ENCODE data around the gene CALD1.

CALD1 gene

DNA sequence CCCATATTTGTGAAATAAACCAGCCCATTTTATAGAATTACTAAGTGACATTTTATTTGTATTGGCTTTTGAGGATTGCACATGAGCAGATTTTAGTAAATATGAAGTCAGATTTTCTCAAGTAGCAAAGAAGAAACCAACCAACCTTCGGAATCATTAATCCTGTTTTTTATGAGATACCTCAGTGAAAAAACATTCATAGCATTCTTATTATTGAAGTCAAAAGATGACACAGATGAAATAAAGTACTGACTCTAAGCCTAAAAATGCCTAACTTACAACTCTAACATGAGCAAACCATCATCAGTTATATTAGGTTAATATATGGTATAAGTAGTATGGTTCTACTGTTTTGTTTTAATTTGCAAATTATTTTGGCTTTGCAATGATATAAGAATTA lies 147.0 kb downstream of the CALD1 start:
- DNase-seq (ENCODE audit: low read depth): no peak

DNA sequence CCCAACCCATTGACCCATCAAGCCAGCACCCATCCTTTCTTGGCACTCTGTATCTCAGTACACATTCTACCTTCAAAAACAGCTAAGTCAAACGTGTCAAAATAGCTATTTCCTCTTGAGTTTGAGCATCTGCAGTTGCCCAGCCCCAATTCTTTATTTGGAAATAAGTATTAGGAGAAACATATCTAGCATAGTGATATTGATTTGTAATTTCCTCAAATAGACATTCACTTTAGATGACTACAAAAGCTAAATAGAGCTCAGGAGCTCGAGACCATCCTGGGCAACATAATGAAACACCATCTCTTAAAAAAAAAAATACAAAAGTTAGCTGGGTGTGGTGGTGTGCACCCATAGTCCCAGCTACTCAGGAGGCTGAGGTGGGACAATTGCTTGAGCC lies 147.6 kb downstream of the CALD1 start:
- DNase-seq (ENCODE audit: low read depth): no peak

DNA sequence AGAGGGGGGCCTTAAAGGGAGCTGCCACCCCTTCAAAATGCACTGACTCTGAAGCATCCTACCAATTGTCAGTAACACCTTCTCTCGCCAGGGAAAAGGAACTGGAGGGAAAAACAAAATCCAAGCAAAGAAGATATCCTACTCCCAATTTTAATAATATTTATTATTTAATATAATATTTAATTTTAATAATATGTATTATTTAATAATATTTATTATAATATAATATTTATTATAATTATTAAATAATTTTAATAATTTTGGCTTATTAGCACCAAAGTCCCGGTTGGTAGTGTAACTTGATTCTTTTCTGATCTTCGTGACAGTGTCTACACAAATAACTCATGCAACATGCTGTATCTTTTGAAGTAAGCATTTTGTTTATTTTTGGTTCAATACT lies 148.3 kb downstream of the CALD1 start:
- DNase-seq (ENCODE audit: low read depth): no peak

DNA sequence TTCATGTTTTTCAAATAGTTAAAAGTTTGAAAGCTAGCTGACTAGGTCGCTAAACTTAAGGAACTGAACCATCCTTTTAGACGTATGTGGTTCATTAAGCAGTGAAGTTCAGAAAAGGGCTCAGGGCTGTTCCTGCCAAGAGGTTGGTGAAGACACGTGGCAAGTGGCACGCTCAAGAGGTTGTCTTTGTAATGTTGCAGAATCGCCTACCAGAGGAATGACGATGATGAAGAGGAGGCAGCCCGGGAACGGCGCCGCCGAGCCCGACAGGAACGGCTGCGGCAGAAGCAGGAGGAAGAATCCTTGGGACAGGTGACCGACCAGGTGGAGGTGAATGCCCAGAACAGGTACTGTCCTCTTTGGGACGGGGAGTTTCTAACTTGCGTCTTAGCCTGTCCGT lies 149.1 kb downstream of the CALD1 start:
- no peak for DNase-seq (ENCODE audit: low read depth)

DNA sequence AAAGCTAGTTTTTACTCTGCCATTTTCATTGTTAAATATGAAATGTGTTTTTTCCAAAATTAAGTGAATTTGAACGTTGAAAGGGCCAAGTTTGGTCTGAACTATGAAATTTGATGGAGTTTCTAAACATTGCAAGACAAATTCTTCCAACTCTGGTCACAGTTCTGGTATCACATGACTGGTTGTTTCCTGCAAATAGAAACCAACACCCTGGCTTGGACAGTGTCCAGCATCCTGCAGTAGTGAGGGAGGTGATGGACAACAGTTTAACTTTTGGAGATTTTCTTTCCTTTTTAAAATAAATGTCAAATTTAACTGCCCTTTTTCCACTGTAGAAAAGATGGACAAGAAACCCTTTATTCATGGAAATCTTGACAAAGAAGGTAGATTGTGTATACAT lies 152.1 kb downstream of the CALD1 start:
- DNase-seq (ENCODE audit: low read depth): no peak

DNA sequence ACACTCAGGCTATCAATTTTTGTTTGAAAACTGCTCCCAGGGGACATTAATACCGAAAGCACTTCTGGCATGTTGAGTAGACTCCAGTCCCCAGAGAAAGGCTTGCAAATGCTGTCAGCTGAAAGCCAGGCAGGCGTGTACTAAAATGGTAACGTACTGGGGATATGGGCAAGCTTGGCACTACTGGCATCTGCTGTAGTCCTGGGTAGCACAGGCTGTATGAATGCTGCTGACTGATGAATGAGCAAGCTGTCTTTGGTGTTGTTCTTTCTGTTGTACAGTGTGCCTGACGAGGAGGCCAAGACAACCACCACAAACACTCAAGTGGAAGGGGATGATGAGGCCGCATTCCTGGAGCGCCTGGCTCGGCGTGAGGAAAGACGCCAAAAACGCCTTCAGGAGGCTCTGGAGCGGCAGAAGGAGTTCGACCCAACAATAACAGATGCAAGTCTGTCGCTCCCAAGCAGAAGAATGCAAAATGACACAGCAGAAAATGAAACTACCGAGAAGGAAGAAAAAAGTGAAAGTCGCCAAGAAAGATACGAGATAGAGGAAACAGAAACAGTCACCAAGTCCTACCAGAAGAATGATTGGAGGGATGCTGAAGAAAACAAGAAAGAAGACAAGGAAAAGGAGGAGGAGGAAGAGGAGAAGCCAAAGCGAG lies 153.4 kb downstream of the CALD1 start:
- DNase-seq (ENCODE audit: low read depth): no peak

DNA sequence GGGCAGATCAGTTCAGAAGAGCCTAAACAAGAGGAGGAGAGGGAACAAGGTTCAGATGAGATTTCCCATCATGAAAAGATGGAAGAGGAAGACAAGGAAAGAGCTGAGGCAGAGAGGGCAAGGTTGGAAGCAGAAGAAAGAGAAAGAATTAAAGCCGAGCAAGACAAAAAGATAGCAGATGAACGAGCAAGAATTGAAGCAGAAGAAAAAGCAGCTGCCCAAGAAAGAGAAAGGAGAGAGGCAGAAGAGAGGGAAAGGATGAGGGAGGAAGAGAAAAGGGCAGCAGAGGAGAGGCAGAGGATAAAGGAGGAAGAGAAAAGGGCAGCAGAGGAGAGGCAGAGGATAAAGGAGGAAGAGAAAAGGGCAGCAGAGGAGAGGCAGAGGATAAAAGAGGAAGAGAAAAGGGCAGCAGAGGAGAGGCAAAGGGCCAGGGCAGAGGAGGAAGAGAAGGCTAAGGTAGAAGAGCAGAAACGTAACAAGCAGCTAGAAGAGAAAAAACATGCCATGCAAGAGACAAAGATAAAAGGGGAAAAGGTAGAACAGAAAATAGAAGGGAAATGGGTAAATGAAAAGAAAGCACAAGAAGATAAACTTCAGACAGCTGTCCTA lies 154.1 kb downstream of the CALD1 start:
- DNase-seq (ENCODE audit: low read depth): no peak

DNA sequence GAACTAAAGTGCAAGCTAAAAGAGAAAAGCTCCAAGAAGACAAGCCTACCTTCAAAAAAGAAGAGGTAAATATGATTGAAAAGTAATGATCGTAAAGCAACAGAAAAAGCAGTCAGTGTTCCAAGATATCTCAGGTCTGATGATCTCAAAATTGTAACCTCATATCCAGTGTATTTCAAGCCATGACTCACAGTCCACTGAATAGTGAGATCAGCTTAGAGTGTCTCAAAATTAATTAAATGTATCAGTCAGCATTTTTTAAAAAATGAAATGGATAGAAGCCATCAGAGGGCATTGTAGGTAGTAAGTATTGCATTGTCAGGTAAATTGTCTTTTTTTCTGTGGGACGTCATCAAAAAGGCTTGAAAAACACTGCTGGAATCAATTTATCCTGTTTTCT lies 156.3 kb downstream of the CALD1 start:
- no peak for DNase-seq (ENCODE audit: low read depth)

DNA sequence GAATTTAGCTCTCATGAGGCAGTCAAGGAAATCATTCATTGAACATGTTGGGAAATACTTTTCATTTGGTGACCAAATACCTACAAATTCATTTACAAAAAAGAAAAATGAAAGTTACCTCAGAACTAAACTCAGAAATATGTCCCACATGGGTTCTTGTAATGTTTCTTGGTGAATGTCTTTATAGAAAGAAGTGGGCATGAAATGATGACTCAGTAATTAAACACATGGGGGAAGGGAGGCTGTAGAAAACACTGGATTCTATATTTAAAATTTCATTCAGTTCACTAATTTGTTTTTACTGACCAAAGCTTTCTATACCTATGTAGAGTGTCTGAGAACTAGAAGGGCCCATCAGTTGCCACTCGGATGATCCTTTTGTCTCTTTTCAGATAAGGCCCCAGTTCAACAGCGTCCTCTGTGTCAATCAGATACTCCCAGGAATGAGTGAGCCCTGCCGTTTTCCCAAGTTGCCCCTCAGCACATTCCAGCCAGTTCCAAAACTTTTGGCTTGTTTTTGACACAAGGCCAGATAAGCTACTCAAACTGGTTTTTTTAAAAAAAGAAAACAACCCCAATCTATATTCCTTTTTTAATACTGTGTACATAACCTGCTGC lies 157.6 kb downstream of the CALD1 start:
- DNase-seq (ENCODE audit: low read depth): no peak

DNA sequence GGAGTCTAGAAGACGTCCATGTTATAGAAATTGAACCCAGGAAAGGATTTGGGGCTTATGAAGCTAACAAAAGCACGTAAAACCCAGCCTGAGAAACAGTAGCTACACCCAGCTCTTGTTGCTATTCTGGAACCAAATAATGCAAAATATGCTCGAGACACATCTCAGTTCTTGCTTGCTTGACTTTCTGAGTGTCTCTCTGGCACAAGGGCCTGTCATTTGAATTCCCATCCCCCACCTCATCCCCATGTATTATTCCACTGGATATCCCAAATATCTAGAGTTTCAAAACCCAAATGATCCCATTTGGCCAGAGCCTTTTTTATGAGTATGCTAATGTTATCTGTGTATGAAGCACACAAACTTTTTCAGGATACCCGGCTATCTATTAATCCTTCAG lies 158.7 kb downstream of the CALD1 start:
- no peak for DNase-seq (ENCODE audit: low read depth)

DNA sequence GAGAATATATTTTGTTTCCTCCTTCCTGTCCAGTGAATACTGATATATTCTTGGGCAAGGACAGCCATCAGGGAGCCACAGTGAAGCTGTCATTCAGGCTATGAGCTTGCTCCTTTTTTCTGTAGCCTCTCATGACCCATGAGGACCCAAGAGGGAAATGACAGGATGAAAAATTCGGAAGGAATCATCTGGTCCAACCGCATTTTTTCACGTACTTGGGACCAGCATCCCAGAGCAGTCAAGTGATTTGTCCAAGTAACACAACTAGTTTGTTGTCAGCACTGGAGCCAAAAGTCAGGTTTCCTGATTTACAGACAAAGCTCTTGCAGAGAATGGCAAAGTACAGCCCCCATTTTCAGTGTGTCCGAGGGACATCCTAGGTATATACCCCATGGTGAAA lies 159.7 kb downstream of the CALD1 start:
- DNase-seq (ENCODE audit: low read depth): no peak

DNA sequence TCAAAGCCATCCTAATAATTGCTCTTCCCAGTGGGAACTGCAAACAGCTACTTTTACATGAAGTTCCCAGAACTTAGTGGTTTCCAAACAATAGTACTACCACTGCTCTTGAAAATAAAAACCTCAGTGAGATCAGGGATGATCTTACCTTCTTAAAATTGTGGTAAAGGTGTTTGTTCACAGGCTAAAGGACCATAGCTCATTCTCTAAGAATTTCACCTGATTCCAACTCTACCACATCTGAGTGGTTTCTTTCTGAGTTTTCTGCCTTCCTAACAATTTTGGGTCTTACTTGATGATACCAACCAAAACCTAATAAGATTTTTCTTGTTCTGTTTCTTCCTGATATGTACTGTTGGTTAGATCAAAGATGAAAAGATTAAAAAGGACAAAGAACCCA lies 161.3 kb downstream of the CALD1 start:
- DNase-seq (ENCODE audit: low read depth): no peak

DNA sequence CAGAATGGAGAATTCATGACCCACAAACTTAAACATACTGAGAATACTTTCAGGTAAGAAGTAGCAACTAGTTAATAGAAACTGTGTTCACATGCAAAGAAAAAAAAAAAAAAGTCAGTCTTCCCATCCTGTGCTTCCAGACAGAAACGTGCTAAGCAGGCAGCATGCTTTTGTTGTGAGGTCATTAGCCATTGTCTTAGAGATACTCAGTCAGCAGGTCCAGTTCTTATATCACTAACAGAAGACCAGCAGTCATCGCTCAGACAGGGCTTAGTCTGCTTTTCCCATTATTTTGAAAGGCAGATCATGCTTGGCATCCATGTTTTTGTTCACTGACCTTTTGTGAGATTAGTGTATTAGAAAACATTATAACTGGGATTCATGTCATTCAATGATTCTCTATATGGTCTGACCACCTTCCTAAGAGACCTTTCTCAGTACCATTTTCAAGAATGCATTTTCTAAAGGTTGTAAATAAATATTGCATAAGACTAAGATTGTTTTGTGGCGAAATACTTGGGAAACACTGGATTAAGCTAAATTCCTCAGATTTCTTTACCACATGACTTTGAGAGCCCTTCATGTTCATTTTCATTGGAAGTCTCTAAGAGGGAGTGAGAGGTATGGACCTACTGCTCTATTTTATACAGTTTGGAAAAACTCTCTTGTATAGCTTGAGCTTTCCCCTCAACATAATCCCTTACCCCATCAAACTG lies 161.9 kb downstream of the CALD1 start:
- no peak for DNase-seq (ENCODE audit: low read depth)

DNA sequence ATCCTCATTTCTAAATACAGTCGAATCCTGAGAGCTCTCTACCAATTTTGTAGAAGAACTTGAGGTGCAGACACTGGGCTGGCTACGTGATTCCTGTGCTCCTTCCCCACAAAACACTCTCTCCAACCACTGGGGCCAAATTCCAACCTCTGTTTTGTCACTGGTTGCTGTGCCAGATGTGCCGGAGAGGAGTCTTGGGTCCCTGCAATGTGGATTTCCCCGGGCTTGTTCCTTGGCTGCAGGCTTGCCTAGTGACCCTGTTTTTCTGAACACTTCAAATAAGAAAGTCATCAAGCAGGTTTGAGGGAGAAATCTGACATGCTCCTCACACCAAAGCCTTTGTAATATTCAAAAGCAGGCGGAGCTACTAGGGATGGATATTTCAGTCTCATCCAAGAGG lies 162.5 kb downstream of the CALD1 start:
- DNase-seq (ENCODE audit: low read depth): no peak

DNA sequence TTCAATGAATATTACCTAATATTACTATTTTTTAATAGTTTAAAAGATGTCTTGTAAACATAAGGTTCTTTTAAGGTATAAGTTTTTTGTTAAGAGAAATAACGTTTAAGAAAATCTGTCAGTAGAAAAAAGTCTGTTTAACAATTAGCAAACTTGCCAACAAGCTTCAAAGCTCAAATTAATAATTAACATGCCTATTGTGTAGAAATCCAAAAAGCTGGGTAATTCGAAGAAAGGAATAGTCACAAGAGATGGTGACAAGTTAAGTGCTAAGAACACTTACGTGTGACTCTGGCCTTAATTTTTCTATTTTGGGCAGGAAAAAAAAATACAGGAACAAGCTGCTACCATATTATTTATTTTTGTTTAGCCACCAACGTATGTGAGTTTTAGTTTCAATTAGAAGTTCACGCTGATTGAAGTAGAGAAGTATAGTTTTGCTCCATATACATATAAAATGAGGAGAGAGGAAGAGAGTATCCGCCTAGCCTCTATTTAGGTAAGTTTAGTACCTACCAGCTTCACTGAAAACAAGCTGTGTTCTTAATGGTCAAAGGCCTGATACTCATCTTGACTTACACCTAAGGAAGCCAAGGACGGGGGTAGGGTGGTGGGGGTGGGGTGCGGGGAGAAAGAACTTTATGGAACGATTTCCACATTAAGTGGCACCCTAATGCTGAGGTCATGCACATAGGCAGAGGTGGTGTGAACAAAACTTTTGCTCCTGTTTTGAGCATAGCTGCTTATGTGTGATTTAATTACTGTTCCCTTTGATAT lies 163.4 kb downstream of the CALD1 start:
- no peak for DNase-seq (ENCODE audit: low read depth)

DNA sequence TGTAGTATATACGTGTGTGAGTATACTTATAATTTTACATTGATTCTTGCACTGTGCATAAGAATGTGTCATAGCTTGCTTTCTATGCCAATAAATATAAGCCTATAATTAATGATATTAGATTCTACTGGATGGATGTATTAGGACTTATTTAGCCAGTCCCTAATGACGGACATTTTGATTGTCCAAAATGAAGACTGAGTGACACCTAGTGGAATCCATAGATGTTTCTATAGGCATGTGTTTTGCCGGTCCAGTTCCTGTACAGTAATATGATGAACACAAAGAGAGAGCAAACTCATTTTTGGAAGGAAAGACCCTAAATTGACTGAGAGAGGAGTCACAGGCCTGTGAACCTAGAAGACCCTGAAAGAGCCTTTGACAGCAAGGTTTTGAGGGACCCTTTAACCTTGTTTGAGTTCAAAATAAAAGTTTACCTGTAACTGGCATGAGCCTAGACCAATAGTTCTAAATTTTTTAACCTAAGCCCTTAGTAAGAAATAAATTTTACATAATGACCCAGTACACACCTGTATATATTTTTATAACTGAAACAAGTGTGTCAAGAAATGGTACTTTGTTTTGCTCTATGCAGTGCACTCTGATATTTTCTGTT lies 164.5 kb downstream of the CALD1 start:
- DNase-seq (ENCODE audit: low read depth): no peak

DNA sequence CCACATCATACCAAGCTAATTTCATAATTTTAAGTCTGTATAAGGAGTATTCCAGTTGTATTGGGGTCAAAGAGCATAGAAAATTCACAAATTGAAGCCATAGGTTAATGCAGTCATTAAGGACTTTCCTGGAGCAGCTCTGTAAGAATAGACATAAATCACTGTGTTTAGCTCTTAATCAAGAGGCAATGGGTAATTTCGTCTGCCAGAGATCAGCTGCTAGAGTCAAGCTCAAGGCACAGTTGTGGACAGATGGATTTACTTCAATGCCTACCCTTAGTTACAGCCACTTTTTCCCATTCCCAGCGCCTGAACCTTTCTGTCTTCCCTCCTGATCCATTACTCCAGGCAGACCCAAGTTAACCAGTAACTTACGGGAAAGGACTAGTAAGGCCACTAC lies 166.3 kb downstream of the CALD1 start:
- no peak for DNase-seq (ENCODE audit: low read depth)

DNA sequence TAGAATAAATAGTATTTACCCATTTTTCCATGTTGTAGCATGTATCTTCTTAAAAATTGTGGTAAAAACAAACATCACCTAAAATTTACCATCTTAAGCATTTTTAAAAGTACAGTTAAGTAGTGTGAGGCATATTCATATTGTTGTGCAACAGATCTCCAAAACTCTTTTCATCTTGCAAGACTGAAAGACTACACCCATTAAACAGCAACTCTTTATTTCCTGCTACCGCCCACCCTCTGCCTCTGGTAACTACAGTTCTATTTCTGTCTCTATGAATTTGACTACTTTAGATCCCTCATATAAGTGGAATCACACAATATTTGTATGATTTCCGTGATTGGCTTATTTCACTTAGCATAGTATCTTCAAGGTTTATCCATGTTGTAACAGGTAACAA lies 166.8 kb downstream of the CALD1 start:
- no peak for DNase-seq (ENCODE audit: low read depth)

DNA sequence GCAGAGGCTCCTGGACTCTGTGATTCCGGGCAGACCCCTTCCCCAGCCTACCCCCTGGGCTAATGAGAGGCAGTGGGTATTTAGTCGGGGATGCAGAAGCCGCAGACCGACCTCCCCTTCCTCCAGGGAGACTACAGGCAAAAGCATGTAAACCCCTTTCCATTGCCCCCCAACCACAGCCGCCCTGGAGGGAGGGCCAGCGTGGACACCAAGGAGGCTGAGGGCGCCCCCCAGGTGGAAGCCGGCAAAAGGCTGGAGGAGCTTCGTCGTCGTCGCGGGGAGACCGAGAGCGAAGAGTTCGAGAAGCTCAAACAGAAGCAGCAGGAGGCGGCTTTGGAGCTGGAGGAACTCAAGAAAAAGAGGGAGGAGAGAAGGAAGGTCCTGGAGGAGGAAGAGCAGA lies 167.9 kb downstream of the CALD1 start:
- DNase-seq (ENCODE audit: low read depth): no peak

DNA sequence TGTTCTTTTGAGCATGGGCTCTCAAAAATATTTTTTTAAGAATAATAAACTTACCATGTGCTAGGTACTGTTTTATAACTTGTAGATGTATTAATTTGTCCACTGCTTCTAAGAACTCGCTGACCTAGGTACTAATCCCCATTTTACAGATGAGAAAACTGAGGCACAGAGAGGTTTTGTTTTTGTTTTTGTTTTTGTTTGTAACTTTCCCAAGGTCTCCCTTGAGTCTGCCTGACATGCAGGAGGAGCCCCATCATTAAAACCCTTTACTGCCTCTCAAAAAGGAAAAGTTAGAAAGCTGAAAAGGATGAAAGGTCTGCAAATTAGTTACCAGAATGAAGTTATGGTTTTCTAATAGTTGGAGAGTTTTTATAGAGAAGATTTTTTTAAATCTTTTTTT lies 168.4 kb downstream of the CALD1 start:
- DNase-seq (ENCODE audit: low read depth): no peak

DNA sequence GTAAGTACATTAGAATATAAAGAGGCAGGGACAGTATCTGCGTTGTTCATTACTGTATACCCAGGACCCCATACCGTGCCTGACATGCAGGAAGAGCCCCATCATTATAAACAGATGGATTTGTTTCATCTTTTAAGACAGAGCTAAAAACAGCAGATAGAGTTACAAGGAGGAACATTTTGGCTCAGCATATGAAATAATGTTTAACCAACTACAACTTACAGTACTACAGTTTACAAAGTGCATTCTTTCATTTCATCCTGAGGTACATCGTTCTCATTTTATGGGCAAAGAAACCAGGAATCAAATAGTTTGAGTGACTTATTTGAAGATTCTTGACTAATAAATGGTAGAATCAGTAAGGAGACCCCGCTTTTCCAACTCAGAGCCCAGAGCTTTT lies 168.8 kb downstream of the CALD1 start:
- no peak for DNase-seq (ENCODE audit: low read depth)

DNA sequence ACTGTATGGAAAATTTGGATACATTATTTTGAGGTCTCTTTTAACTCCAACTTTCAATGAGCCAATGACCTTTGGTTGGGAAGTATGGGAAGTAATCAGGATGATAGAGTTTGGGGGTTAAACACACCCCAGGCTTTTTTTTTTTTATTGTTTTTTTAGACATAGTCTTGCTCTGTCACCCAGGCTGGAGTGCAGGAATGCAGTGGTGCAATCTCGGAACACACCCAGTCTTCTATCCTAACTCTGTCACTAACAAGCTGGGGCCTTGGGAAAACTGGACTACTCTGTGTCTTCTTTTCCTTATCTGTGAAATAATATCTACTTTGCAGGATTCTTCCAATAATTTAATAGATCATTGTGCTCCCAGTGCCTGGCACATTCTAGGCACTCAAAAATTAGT lies 169.3 kb downstream of the CALD1 start:
- no peak for DNase-seq (ENCODE audit: low read depth)
